ENCODE measurements around the gene TALDO1.

- TF ChIP-seq POLR2AphosphoS5 (IDR thresholded peaks at IDR 0.05; ENCODE audit: low read depth, low read length) (no peak), SIN3A (IDR thresholded peaks at IDR 0.05; ENCODE audit: borderline replicate concordance, insufficient read depth, low read length) (no peak)
Measured at GRCh38 chr11:802693-803466, 55.6 kb downstream of the TALDO1 start.

Data from PFSK-1 (cell line).